LoVo (cell line): ENCODE data around the gene PLEKHG4B.
"Not testable (repeated sequence)": the region's sequence is repeated elsewhere in the genome, so short reads cannot be mapped to it uniquely, and the experiment has no call there.

Source experiments
- DNase-seq: peaks from one replicate; pipeline ENCODE4 v3.0.0-alpha.2; 2016; ENCODE audit warnings: low spot score

The PLEKHG4B gene

GRCh38 chr5:231661-232060, 139.7 kb downstream of the PLEKHG4B start:
- DNase-seq = no peak

- not testable (repeated sequence) for DNase-seq
These were observed 141.5 kb downstream of the PLEKHG4B start for GRCh38 chr5:233426-233825.

- no peak for DNase-seq
These were observed 142.5 kb downstream of the PLEKHG4B start for GRCh38 chr5:234450-234849.

GRCh38 chr5:235527-235926, 143.6 kb downstream of the PLEKHG4B start:
- DNase-seq = not testable (repeated sequence)

GRCh38 chr5:237931-238330, 146.0 kb downstream of the PLEKHG4B start:
- DNase-seq = not testable (repeated sequence)
